Gastrocnemius medialis (tissue), 4 donors: ENCODE results near the gene HLA-DPB1.

ENCODE experiments used
- CTCF ChIP-seq, 5 experiments: fragments of 450-650 bp in 3 of 5; fragments of 200-600 bp in 2 of 5; sonication (generic) in 2 of 5; IDR thresholded peaks in 4 of 5; conservative IDR thresholded peaks in 1 of 5; 1 replicate in 4 of 5; 2 replicates in 1 of 5; pipeline ENCODE4 v1.5.1; 2016 to 2019; ENCODE audit warnings: antibody characterized with exemption in 5 of 5, mild to moderate bottlenecking in 3 of 5, moderate library complexity in 3 of 5
- POLR2A ChIP-seq, 2 donors: fragments of 450-650 bp; IDR thresholded peaks; one replicate each; pipeline ENCODE4 v1.6.1; 2017; ENCODE audit warnings: antibody characterized with exemption in 2 of 2, mild to moderate bottlenecking in 2 of 2, moderate library complexity in 2 of 2

GRCh38 chr6:33065312-33065711 is 10.5 kb upstream of the HLA-DPB1 start:
- TF ChIP-seq POLR2A (IDR thresholded peaks at IDR 0.05) (no peak), CTCF (IDR thresholded peaks at IDR 0.05 in 4 of 5, conservative IDR thresholded peaks at IDR 0.05 in 1 of 5) (no peak)
